GM10248 (cell line): ENCODE measurements around the gene DGCR6L.
"Not testable (repeated sequence)": the region's sequence is repeated elsewhere in the genome, so short reads cannot be mapped to it uniquely, and the experiment has no call there.

ENCODE experiments used
- CTCF ChIA-PET: fragments of 300-600 bp; sonication (Branson Sonifier 250); formaldehyde crosslinking; extraction: SDS; loops from one replicate; lab custom pipeline; 2021; ENCODE audit warnings: antibody characterized with exemption; lab: Yijun Ruan, JAX
- POLR2A ChIA-PET: fragments of 350-650 bp; sonication (Branson Sonifier 250); formaldehyde crosslinking; extraction: SDS; loops from one replicate; lab custom pipeline; 2020; ENCODE audit warnings: antibody characterized with exemption; lab: Yijun Ruan, JAX
- DNase-seq: peaks from one replicate; pipeline ENCODE4 v3.0.0; 2012; ENCODE audit errors: extremely low spot score
- TF ChIP-seq, protein P1 (sequence below): IDR thresholded peaks from 2 replicates; pipeline ENCODE4 v1.5.1; 2012; ENCODE audit warnings: mild to moderate bottlenecking, low read depth; ENCODE audit errors: extremely low read depth, missing control alignments, control extremely low read depth

Gene DGCR6L

GRCh38 chr22:20354238-20354975, 34.5 kb upstream of the DGCR6L start:
- ChIA-PET POLR2A (no interaction called here), CTCF (no interaction called here)

DNA sequence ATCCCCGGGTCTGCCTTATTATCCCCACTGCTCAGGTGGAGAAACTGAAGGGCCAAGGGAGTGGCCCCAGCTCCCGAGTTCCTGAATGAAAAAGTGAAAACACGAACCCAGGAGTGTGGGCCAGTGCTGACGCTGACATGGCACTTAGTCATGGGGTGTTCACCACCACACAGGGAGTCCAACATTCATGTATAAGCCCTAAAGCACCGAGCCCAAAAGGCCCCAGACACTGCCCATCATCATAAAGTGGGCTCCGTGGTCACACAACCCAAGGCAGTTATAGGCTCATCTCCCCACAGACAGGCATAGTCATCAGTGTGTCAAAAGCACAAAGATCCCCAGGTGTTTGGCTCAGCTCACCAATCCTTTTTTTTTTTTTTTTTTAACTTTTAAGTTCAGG, 32.7 kb upstream of the DGCR6L start:
- CTCF ChIA-PET, POLR2A ChIA-PET, DNase-seq: not testable (repeated sequence)

More at GRCh38 chr22:20354238-20354975, 34.5 kb upstream of the DGCR6L start:
- DNase-seq = no peak
- TF ChIP-seq, protein P1, sequence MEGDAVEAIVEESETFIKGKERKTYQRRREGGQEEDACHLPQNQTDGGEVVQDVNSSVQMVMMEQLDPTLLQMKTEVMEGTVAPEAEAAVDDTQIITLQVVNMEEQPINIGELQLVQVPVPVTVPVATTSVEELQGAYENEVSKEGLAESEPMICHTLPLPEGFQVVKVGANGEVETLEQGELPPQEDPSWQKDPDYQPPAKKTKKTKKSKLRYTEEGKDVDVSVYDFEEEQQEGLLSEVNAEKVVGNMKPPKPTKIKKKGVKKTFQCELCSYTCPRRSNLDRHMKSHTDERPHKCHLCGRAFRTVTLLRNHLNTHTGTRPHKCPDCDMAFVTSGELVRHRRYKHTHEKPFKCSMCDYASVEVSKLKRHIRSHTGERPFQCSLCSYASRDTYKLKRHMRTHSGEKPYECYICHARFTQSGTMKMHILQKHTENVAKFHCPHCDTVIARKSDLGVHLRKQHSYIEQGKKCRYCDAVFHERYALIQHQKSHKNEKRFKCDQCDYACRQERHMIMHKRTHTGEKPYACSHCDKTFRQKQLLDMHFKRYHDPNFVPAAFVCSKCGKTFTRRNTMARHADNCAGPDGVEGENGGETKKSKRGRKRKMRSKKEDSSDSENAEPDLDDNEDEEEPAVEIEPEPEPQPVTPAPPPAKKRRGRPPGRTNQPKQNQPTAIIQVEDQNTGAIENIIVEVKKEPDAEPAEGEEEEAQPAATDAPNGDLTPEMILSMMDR = no peak

GRCh38 chr22:20346553-20346952, 26.7 kb upstream of the DGCR6L start:
- DNase-seq, POLR2A ChIA-PET, CTCF ChIA-PET: not testable (repeated sequence)

GRCh38 chr22:20338291-20338690, 18.4 kb upstream of the DGCR6L start:
- CTCF ChIA-PET, POLR2A ChIA-PET, DNase-seq: not testable (repeated sequence)

- CTCF ChIA-PET, POLR2A ChIA-PET, DNase-seq: not testable (repeated sequence)
Observed at GRCh38 chr22:20337807-20338206, 17.9 kb upstream of the DGCR6L start.

- DNase-seq, POLR2A ChIA-PET, CTCF ChIA-PET: not testable (repeated sequence)
Observed at GRCh38 chr22:20336561-20336960, 16.7 kb upstream of the DGCR6L start.

GRCh38 chr22:20328569-20328930, 8.7 kb upstream of the DGCR6L start:
- POLR2A ChIA-PET, DNase-seq, CTCF ChIA-PET: not testable (repeated sequence)

DNA sequence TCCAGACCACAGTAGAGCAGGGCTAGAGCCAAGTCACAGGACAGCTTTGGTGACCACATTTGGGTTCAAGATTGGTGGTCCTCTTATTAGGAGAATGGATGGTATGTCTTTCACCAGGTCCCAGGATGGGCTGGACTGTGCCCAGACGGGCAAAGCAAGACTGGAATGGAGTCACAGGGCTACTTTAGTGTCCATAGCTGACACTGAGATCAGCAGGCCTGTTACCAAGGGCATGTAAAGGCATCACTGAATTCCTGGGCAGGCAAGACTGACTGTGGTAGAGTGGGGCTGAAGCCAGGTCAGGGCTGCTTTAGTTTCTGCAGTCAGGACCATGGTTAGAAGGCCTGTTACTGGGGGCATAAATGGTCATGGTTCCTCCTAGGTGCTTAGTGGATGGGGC, 6.1 kb upstream of the DGCR6L start:
- CTCF ChIA-PET, POLR2A ChIA-PET, DNase-seq: not testable (repeated sequence)

DNA sequence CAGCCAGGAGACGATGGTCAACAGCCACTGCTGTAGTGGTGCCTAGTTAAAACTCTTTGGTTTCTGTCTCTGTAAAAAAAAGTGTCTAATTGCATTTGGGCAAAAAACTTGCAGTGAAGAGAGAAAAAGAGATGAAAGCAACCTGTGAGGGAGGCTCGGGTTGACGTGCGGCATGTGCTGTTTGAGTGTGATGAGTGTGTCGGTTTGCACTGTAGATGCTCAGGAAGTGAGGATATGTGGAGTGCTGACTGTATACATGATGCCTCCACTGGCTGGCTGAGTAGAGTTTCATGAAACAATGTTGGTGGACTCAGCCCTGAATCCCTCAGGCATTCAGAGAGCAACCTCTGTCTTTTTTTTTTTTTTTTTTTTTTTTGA, 4.3 kb upstream of the DGCR6L start:
- ChIA-PET POLR2A (no interaction called here), CTCF (no interaction called here)
- TF ChIP-seq, protein P1 = no peak
- DNase-seq = no peak

DNA sequence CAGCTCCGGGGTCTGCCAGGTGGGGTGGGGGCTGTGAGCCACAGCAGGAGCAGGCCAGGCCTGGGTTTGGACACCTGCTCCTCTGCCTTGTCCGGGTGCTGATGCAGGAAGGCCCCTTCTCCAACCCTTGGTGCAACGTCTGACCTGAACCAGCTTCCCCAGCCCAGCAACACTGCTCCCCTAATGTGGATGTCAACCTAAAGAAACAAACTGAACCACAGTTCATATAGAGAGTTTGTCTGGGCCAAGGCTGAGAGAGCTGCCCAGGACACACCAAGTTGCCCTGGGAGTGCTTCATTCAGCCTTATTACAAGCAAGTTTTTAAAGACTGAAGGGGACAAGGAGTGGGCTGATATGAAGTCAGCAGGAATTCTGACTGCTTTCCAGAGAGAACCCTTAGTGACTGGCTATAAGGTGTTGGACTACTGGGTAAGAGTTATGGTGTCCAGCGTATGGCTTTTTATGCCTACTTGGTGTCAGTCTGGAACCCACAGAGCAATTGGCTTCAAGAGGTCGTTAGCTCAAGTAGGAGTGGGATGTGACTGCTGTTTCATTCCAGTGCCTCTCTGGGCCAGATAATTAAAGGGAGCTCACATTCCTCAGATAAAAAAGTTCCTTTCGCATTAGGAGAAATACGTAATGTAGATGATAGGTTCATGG, 1.8 kb upstream of the DGCR6L start:
- DNase-seq, CTCF ChIA-PET, POLR2A ChIA-PET: not testable (repeated sequence)

DNA sequence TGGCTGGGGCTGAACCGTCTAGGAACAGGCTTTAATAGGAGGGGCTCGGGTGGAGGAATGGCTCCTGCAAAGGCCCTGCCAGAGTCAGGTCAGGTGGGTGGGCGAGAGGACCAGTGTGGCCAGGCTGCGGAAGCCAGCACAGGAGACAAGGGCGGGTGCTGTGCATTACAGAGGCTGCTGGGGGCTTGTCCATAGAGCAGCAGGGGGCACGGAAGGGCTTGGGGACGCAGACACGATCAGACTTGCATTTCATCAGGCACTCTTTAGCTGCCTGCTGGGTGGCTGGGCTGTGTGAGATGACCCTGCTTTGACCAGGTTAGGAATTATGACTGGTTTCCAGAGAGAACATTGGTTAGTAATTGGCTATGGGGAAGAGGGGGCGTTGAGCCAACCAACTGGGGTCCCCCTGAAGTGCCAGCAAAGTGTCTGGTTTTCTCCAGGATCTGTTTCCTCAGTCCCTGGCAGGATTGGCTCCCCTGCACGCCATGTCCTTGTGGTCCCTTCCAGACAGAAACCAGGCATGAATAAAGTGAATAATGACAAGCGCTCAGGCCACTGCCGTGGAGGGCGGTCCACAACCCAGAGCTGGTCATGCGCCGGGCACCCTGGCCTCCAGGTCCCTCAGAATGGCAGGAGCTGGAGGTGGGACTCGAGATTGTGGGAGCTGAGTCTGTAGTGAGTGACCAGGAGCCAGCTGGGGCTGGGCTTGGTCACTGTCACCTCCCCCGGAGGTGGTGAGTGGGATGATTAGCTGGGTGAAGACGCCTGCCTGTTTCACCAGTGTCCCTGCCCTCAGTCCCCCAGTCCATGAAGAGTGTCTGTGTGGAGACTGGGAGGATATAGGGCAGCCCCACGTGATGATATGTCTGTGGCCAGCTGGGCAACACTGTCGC, 1.0 kb upstream of the DGCR6L start:
- DNase-seq, POLR2A ChIA-PET, CTCF ChIA-PET: not testable (repeated sequence)
